DND-41 (cell line): ENCODE data around the gene ZNF493.

Experiments
- ATAC-seq: fragments of 200-7000 bp; cut with Tn5 transposase; 3 replicates; pipeline ENCODE4 v1.9.1; 2021; ENCODE audit warnings: low read depth; ENCODE audit not compliant: insufficient read depth
- DNase-seq: peaks from one replicate; pipeline ENCODE4 v3.0.0-alpha.2; 2020
- H2AFZ ChIP-seq: 2 replicates; pipeline ENCODE4 v1.6.0; 2012; ENCODE audit warnings: low read depth, low read length
- H3K27ac ChIP-seq: 2 replicates; pipeline ENCODE4 v1.5.1; 2012; ENCODE audit warnings: low read length, inconsistent platforms
- H3K27me3 ChIP-seq: fragments of 200-600 bp; sonication (generic); 2 replicates; pipeline ENCODE4 v1.6.0; 2012; ENCODE audit warnings: low read length, mild to moderate bottlenecking, inconsistent platforms; ENCODE audit not compliant: insufficient read depth, poor library complexity
- H3K36me3 ChIP-seq: 2 replicates; pipeline ENCODE4 v1.5.1; 2012; ENCODE audit warnings: low read length, inconsistent platforms; ENCODE audit not compliant: insufficient read depth
- H3K4me1 ChIP-seq: 2 replicates; pipeline ENCODE4 v1.5.1; 2012; ENCODE audit warnings: mild to moderate bottlenecking, low read length; ENCODE audit not compliant: insufficient read depth
- H3K4me2 ChIP-seq: 2 replicates; pipeline ENCODE4 v1.6.0; 2012; ENCODE audit warnings: mild to moderate bottlenecking, moderate library complexity, low read length, inconsistent platforms; ENCODE audit not compliant: insufficient read depth
- H3K4me3 ChIP-seq, 2 experiments: fragments of 200-600 bp in 1 of 2; shearing (Covaris generic) in 1 of 2; 2 replicates each; pipeline ENCODE4 v1.5.1; 2012 to 2016; ENCODE audit warnings: inconsistent platforms in 2 of 2, low read length in 2 of 2, mild to moderate bottlenecking in 2 of 2, low read depth in 1 of 2, moderate library complexity in 1 of 2
- H3K79me2 ChIP-seq: 2 replicates; pipeline ENCODE4 v1.6.0; 2012; ENCODE audit warnings: low read length, inconsistent platforms; ENCODE audit not compliant: insufficient read depth
- H3K9ac ChIP-seq: 2 replicates; pipeline ENCODE4 v1.6.0; 2012; ENCODE audit warnings: low read depth, mild to moderate bottlenecking, inconsistent platforms, low read length, moderate library complexity
- H3K9me3 ChIP-seq: 2 replicates; pipeline ENCODE4 v1.5.1; 2012; ENCODE audit warnings: low read length, moderate library complexity, mild to moderate bottlenecking, inconsistent platforms; ENCODE audit not compliant: insufficient read depth, severe bottlenecking
- H4K20me1 ChIP-seq: 2 replicates; pipeline ENCODE4 v1.6.0; 2012; ENCODE audit warnings: low read length; ENCODE audit not compliant: insufficient read depth
- EZH2 ChIP-seq: IDR thresholded peaks from 3 replicates; pipeline ENCODE4 v1.6.1; 2012; ENCODE audit warnings: borderline replicate concordance, low read depth, mild to moderate bottlenecking, moderate library complexity, low read length, inconsistent platforms; ENCODE audit not compliant: severe bottlenecking
- TF ChIP-seq, protein P1 (sequence below): IDR thresholded peaks from 2 replicates; pipeline ENCODE4 v1.5.1; 2012; ENCODE audit warnings: borderline replicate concordance, low read length, moderate library complexity, mild to moderate bottlenecking; ENCODE audit not compliant: poor library complexity, severe bottlenecking; ENCODE audit errors: extremely low read depth

ZNF493 gene

DNA sequence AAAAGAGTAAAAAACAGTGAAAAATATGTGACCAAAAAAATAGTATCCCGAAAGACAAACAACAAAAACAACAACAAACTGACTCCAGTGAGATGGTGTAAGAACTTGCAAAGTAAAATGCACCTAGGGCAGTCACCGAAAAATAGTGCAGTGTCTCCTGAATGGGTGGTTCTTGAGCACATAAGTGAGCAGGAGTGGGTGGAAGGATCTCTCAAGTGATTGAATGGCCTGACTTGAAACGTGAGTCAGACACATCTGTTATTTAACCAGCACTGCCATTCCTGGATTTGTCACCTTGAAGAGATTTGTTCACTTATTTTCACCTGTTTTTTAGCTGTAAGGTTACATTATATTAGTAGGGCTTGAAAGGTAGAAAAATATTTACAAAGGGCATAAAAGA, 34.6 kb upstream of the ZNF493 start:
- peaks cover 36% of the 10 kb centered on the region for H3K4me1 ChIP-seq
- H3K36me3 ChIP-seq, result peaks cover 73% of the 10 kb centered on the region
- no peak for DNase-seq
- no peak overlapping the region for H3K9ac ChIP-seq
- H3K27me3 ChIP-seq, result no peaks in the 10 kb centered on the region
- peaks cover 84% of the 10 kb centered on the region for H3K79me2 ChIP-seq
- peaks cover 6% of the 10 kb centered on the region; the same call in 1 of the 2 replicates for H4K20me1 ChIP-seq
- H3K27ac ChIP-seq, result no peak overlapping the region
- no peak for TF ChIP-seq EZH2
- TF ChIP-seq, protein P1, sequence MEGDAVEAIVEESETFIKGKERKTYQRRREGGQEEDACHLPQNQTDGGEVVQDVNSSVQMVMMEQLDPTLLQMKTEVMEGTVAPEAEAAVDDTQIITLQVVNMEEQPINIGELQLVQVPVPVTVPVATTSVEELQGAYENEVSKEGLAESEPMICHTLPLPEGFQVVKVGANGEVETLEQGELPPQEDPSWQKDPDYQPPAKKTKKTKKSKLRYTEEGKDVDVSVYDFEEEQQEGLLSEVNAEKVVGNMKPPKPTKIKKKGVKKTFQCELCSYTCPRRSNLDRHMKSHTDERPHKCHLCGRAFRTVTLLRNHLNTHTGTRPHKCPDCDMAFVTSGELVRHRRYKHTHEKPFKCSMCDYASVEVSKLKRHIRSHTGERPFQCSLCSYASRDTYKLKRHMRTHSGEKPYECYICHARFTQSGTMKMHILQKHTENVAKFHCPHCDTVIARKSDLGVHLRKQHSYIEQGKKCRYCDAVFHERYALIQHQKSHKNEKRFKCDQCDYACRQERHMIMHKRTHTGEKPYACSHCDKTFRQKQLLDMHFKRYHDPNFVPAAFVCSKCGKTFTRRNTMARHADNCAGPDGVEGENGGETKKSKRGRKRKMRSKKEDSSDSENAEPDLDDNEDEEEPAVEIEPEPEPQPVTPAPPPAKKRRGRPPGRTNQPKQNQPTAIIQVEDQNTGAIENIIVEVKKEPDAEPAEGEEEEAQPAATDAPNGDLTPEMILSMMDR, result no peak
- H3K4me3 ChIP-seq, result peak overlapping the region in 1 of 2 experiments; percentile 14; a peak in 1 of 4 replicates
- no peak for ATAC-seq
- H3K4me2 ChIP-seq, result peak overlapping the region; percentile 29; the same call in 1 of the 2 replicates
- no peak overlapping the region for H2AFZ ChIP-seq
- H3K9me3 ChIP-seq, result peaks cover 20% of the 10 kb centered on the region

DNA sequence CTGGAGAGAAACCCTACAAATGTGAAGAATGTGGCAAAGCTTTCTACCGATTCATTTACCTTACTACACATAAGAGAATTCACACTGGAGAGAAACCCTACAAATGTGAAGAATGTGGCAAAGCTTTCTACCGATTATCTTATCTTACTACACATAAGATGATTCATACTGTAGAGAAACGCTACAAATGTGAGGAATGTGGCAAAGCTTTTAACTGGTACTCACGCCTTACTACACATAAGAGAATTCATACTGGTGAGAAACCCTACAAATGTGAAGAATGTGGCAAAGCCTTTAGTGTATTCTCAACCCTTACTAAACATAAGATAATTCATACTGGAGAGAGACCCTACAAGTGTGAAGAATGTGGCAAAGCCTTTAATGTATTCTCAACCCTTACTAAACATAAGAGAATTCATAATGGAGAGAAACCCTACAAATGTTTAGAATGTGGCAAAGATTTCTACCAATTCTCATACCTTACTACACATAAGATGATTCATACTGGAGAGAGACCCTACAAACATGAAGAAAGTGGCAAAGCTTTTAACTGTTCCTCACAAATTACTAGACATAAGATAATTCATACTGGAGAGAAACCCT, 12.9 kb upstream of the ZNF493 start:
- peaks cover 40% of the 10 kb centered on the region; the same call in 1 of the 2 replicates for H3K36me3 ChIP-seq
- DNase-seq, result no peak
- H3K4me2 ChIP-seq, result no peak overlapping the region
- H3K9me3 ChIP-seq, result peaks cover 78% of the 10 kb centered on the region
- no peaks in the 10 kb centered on the region for H3K79me2 ChIP-seq
- TF ChIP-seq, protein P1, result no peak
- TF ChIP-seq EZH2, result no peak
- no peak overlapping the region for H2AFZ ChIP-seq
- ATAC-seq, result no peak
- H3K27ac ChIP-seq, result no peak overlapping the region
- H3K4me1 ChIP-seq, result no peaks in the 10 kb centered on the region
- H3K9ac ChIP-seq, result no peak overlapping the region
- H3K4me3 ChIP-seq, result no peak overlapping the region
- H3K27me3 ChIP-seq, result no peaks in the 10 kb centered on the region
- H4K20me1 ChIP-seq, result no peaks in the 10 kb centered on the region

DNA sequence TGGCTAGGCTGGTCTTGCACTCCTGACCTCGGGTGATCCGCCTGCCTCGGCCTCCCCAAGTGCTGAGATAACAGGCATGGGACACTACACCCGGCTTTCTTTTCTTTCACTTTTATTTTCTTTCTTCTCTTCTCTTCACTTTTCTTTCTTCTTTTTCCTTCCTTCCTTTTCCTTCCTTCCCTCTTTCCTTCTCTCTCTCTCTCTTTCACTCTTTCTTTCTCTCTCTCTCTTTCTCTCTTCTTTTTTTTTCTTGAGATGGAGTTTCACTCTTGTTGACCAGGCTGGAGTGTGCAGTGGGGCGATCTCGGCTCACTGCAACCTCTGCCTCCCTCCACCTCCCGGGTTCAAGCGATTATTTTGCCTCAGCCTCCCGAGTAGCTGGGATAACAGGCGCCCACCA, 812 bp upstream of the ZNF493 start:
- Histone ChIP-seq H3K9ac (peak overlapping the region; percentile 80; the same call in 1 of the 2 replicates), H3K79me2 (peaks cover 42% of the 10 kb centered on the region), H3K27me3 (no peaks in the 10 kb centered on the region), H3K27ac (no peak overlapping the region), H3K4me2 (peak overlapping the region; percentile 80), H4K20me1 (peaks cover 8% of the 10 kb centered on the region; the same call in 1 of the 2 replicates), H2AFZ (peak overlapping the region; percentile 32), H3K36me3 (peaks cover 29% of the 10 kb centered on the region), H3K4me3 (peak overlapping the region in 1 of 2 experiments; percentile 94; a peak in 2 of 4 replicates), H3K4me1 (peaks cover 40% of the 10 kb centered on the region), H3K9me3 (peaks cover 2% of the 10 kb centered on the region)
- ATAC-seq (no peak), DNase-seq (no peak)
- TF ChIP-seq EZH2, result no peak
- TF ChIP-seq, protein P1, result no peak
